Activated CD8-positive, alpha-beta memory T cell treated with anti-CD3 and anti-CD28 coated beads for 1 hour (primary cell): Measurements from ENCODE around the gene MUC5B.
"Not testable (repeated sequence)": the region's sequence is repeated elsewhere in the genome, so short reads cannot be mapped to it uniquely, and the experiment has no call there.

Experiments used
- DNase-seq, 2 donors: peaks; one replicate each; pipeline ENCODE4 v3.0.0-alpha.2; 2020; ENCODE audit warnings: low read depth in 1 of 2; ENCODE audit errors: extremely low read depth in 1 of 2

Gene MUC5B

GRCh38 chr11:1244557-1244956 is 21.7 kb downstream of the MUC5B start:
- not testable (repeated sequence) for DNase-seq

GRCh38 chr11:1245717-1246116 is 22.9 kb downstream of the MUC5B start:
- DNase-seq, result not testable (repeated sequence)

- not testable (repeated sequence) for DNase-seq
Measured at GRCh38 chr11:1246301-1246700, 23.4 kb downstream of the MUC5B start.

GRCh38 chr11:1247026-1247425 is 24.2 kb downstream of the MUC5B start:
- not testable (repeated sequence) for DNase-seq

GRCh38 chr11:1248951-1249350 is 26.1 kb downstream of the MUC5B start:
- DNase-seq, result not testable (repeated sequence)

GRCh38 chr11:1250411-1250810 is 27.5 kb downstream of the MUC5B start:
- not testable (repeated sequence) for DNase-seq

GRCh38 chr11:1251236-1251770 is 28.4 kb downstream of the MUC5B start:
- no peak for DNase-seq

- DNase-seq, result no peak
Measured at GRCh38 chr11:1252371-1253102, 29.7 kb downstream of the MUC5B start.

- DNase-seq, result no peak
Measured at GRCh38 chr11:1253103-1253485, 30.2 kb downstream of the MUC5B start.

- DNase-seq, result no peak
Measured at GRCh38 chr11:1254086-1254648, 31.3 kb downstream of the MUC5B start.

- no peak for DNase-seq
Measured at GRCh38 chr11:1254733-1255132, 31.9 kb downstream of the MUC5B start.

GRCh38 chr11:1255151-1255550 is 32.3 kb downstream of the MUC5B start:
- no peak for DNase-seq

- DNase-seq, result no peak
Measured at GRCh38 chr11:1256257-1257045, 33.6 kb downstream of the MUC5B start.

GRCh38 chr11:1257366-1257765 is 34.5 kb downstream of the MUC5B start:
- DNase-seq, result no peak

GRCh38 chr11:1257916-1258315 is 35.0 kb downstream of the MUC5B start:
- DNase-seq, result no peak

GRCh38 chr11:1258401-1259075 is 35.7 kb downstream of the MUC5B start:
- no peak for DNase-seq

- DNase-seq, result no peak
Measured at GRCh38 chr11:1259076-1259461, 36.2 kb downstream of the MUC5B start.

- no peak for DNase-seq
Measured at GRCh38 chr11:1259561-1259960, 36.7 kb downstream of the MUC5B start.

- peak in 1 of 2 donors; percentile 19 for DNase-seq
Measured at GRCh38 chr11:1260023-1260501, 37.2 kb downstream of the MUC5B start.

GRCh38 chr11:1260620-1261019 is 37.8 kb downstream of the MUC5B start:
- no peak for DNase-seq
